ENCODE measurements around the gene S100A14. TPM values are rescaled to one million over a fixed set of nuclear protein-coding genes. Genes with fewer than 3 reads are reported as not detected.
A peak's percentile ranks its signal among the peaks of the same experiment; 100 is the strongest.

S100A14 gene
- total and polyA plus RNA-seq, 9 of the 15 experiments (the other 6 are each of a cell fraction or from before 2014, with no cell fraction given) = 0.10 to 0.64 (median 0.24) TPM; not detected in 3

- TF ChIP-seq L3MBTL2 (IDR thresholded peaks at IDR 0.05) (peak; percentile 50; the same call in 1 of the 2 replicates), ZNF639 (CRISPR knock-in tag; conservative IDR thresholded peaks at IDR 0.05 in 1 of 2, IDR thresholded peaks at IDR 0.05 in 1 of 2) (peak in 1 of 2 experiments; percentile 59; a peak in 1 of 4 replicates), ZNF41 (CRISPR knock-in tag; conservative IDR thresholded peaks at IDR 0.05) (no peak), BRD4 (IDR thresholded peaks at IDR 0.05) (0 out of 2 replicates have a peak, but pooled peaks have one; percentile 38), SMARCC2 (IDR thresholded peaks at IDR 0.05; ENCODE audit: low read depth) (peak; percentile 54; the same call in 1 of the 2 replicates), TFAP4 (CRISPR knock-in tag; IDR thresholded peaks at IDR 0.05; ENCODE audit: borderline replicate concordance) (peak; percentile 63; the same call in 1 of the 2 replicates), ZMIZ1 (IDR thresholded peaks at IDR 0.05; ENCODE audit: low read depth in 2 of 2, low read length in 2 of 2) (0 out of 4 replicates have a peak, but pooled peaks of 1 of the 2 experiments have one; percentile 50), YY1 (IDR thresholded peaks at IDR 0.05; ENCODE audit: borderline replicate concordance in 1 of 3, control insufficient read depth in 1 of 3, extremely low read depth in 1 of 3, insufficient read depth in 3 of 3, insufficient read length in 1 of 3, insufficient replicate concordance in 2 of 3, low read depth in 1 of 3, low read length in 2 of 3) (peak in 2 of 3 experiments; percentile 22 to 27), HDAC1 (IDR thresholded peaks at IDR 0.05) (peak in 1 of 2 experiments; percentile 73; a peak in 1 of 4 replicates), ZNF395 (CRISPR knock-in tag; IDR thresholded peaks at IDR 0.05) (peak; percentile 60; the same call in 1 of the 2 replicates), SMARCE1 (IDR thresholded peaks at IDR 0.05) (peak; percentile 67; the same call in 1 of the 2 replicates), ATF1 (CRISPR knock-in tag; IDR thresholded peaks at IDR 0.05) (no peak), ATF1 (tag; IDR thresholded peaks at IDR 0.05) (peak; percentile 46), SUPT5H (IDR thresholded peaks at IDR 0.05) (0 out of 2 replicates have a peak, but pooled peaks have one; percentile 39), DPF2 (IDR thresholded peaks at IDR 0.05) (peak; percentile 86; the same call in 1 of the 2 replicates), CXXC5 (CRISPR knock-in tag; IDR thresholded peaks at IDR 0.05) (peak; percentile 27; the same call in 1 of the 2 replicates), PHF8 (IDR thresholded peaks at IDR 0.05; ENCODE audit: borderline replicate concordance, low read length) (peak; percentile 25; the same call in 1 of the 2 replicates), NR4A1 (CRISPR knock-in tag; IDR thresholded peaks at IDR 0.05) (no peak), NR4A1 (tag; IDR thresholded peaks at IDR 0.05) (no peak)
Observed at GRCh38 chr1:153608742-153609584, 7.2 kb downstream of the S100A14 start (continued).

All from K562 (cell line).